A673 (cell line): ENCODE results near the gene KMT5B. TPM values are rescaled to one million over a fixed set of nuclear protein-coding genes. Genes with fewer than 3 reads are reported as not detected.

Experiments
- BruUV-seq: library from RNA; stranded (reverse); fragments of 400-500 nt; replicated peaks from 2 replicates; lab custom pipeline; 2021; lab: Mats Ljungman, UMichigan
- CTCF ChIA-PET: fragments of 300-600 bp; sonication (Branson Sonifier 250); formaldehyde crosslinking; loops from one replicate; lab custom pipeline; 2022; ENCODE audit warnings: antibody characterized with exemption; lab: Charles Lee
- POLR2A ChIA-PET: fragments of 300-600 bp; sonication (Branson Sonifier 250); formaldehyde crosslinking; loops from one replicate; lab custom pipeline; 2022; ENCODE audit warnings: antibody characterized with exemption; ENCODE audit not compliant: low non-redundant PET; lab: Charles Lee
- DNase-seq: peaks from one replicate; pipeline ENCODE4 v3.0.0-alpha.2; 2015; ENCODE audit warnings: low spot score
- H3K27ac ChIP-seq: fragments of 200-600 bp; sonication (generic); 2 replicates; pipeline ENCODE4 v1.5.1; 2016; ENCODE audit warnings: mixed run types, low read depth, mild to moderate bottlenecking, mixed read lengths, antibody characterized with exemption, low read length; ENCODE audit not compliant: poor library complexity, severe bottlenecking
- H3K27me3 ChIP-seq: fragments of 200-600 bp; sonication (generic); replicated peaks from 2 replicates; pipeline ENCODE4 v1.6.1; 2017; ENCODE audit warnings: mixed run types, low read depth, mild to moderate bottlenecking, mixed read lengths, antibody characterized with exemption, low read length; ENCODE audit not compliant: insufficient read depth, poor library complexity
- H3K36me3 ChIP-seq: fragments of 200-600 bp; sonication (generic); 2 replicates; pipeline ENCODE4 v1.6.1; 2016; ENCODE audit warnings: mixed run types, mild to moderate bottlenecking, mixed read lengths, antibody characterized with exemption, low read length; ENCODE audit not compliant: insufficient read depth, poor library complexity, severe bottlenecking
- H3K4me1 ChIP-seq: fragments of 200-600 bp; sonication (generic); 2 replicates; pipeline ENCODE4 v1.6.1; 2017; ENCODE audit warnings: mixed run types, mild to moderate bottlenecking, mixed read lengths, antibody characterized with exemption, low read length; ENCODE audit not compliant: insufficient read depth, poor library complexity, severe bottlenecking
- H3K4me3 ChIP-seq: fragments of 200-600 bp; sonication (generic); 2 replicates; pipeline ENCODE4 v1.5.1; 2016; ENCODE audit warnings: low read depth, mixed run types, mild to moderate bottlenecking, mixed read lengths, low read length; ENCODE audit not compliant: poor library complexity, severe bottlenecking
- H3K9me3 ChIP-seq: fragments of 200-600 bp; sonication (generic); 2 replicates; pipeline ENCODE4 v1.6.1; 2016; ENCODE audit warnings: mixed run types, low read depth, mild to moderate bottlenecking, mixed read lengths, antibody characterized with exemption, low read length; ENCODE audit not compliant: poor library complexity, severe bottlenecking
- EZH2 ChIP-seq: fragments of 200-600 bp; sonication (generic); IDR thresholded peaks from 2 replicates; pipeline ENCODE4 v1.6.1; 2017; ENCODE audit warnings: borderline replicate concordance, low read depth, mild to moderate bottlenecking, mixed read lengths, antibody characterized with exemption, low read length; ENCODE audit not compliant: poor library complexity, severe bottlenecking
- intact Hi-C: fragments of 100-400 bp; cut with micrococcal nuclease; formaldehyde crosslinking; loops from one replicate; pipeline ENCODE4 v1.10.0; 2022; ENCODE audit not compliant: unreplicated experiment
- total RNA-seq: library from RNA; stranded (reverse); gene quantifications from 2 replicates; pipeline ENCODE4 v1.2.3, GENCODE V29; 2021
- TF ChIP-seq, protein P1 (sequence below): fragments of 300-800, 200-600 bp; sonication (generic); conservative IDR thresholded peaks from 2 replicates; pipeline ENCODE4 v1.5.1; 2017; ENCODE audit warnings: low read depth, mild to moderate bottlenecking, antibody characterized with exemption, low read length, moderate library complexity, mixed read lengths

KMT5B gene
- total RNA-seq, 1 experiment from 2014 or later = 35.4 TPM

DNA sequence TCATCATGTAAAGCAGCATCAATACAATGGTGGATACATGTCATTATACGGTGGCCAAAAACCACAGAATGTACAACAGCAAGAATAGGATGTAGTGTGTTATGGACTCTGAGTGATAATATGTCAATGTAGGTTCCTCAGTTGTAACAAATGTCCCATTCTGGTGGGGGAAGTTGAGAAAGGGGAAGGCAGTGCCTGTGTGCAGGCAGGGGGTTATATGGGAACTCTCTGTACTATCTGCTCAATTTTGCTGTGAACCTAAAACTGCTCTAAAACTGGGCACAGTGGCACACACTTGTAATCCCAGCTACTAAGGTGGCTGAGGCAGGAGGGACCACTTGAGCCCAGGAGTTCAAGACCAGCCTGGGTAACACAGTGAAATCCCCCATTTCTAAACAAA, 97.8 kb downstream of the KMT5B start:
- BruUV-seq = no TSS peak
- ChIA-PET POLR2A (no interaction called here), CTCF (no interaction called here)
- H3K36me3 ChIP-seq = no peaks in the 10 kb centered on the region
- no peak for TF ChIP-seq EZH2
- TF ChIP-seq, protein P1, sequence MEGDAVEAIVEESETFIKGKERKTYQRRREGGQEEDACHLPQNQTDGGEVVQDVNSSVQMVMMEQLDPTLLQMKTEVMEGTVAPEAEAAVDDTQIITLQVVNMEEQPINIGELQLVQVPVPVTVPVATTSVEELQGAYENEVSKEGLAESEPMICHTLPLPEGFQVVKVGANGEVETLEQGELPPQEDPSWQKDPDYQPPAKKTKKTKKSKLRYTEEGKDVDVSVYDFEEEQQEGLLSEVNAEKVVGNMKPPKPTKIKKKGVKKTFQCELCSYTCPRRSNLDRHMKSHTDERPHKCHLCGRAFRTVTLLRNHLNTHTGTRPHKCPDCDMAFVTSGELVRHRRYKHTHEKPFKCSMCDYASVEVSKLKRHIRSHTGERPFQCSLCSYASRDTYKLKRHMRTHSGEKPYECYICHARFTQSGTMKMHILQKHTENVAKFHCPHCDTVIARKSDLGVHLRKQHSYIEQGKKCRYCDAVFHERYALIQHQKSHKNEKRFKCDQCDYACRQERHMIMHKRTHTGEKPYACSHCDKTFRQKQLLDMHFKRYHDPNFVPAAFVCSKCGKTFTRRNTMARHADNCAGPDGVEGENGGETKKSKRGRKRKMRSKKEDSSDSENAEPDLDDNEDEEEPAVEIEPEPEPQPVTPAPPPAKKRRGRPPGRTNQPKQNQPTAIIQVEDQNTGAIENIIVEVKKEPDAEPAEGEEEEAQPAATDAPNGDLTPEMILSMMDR = no peak
- H3K9me3 ChIP-seq = no peaks in the 10 kb centered on the region
- peaks cover 9% of the 10 kb centered on the region for H3K4me1 ChIP-seq
- no peak overlapping the region for H3K4me3 ChIP-seq
- intact Hi-C loops = no loop called here
- no peak overlapping the region for H3K27ac ChIP-seq
- DNase-seq = no peak
- H3K27me3 ChIP-seq = no peaks in the 10 kb centered on the region

DNA sequence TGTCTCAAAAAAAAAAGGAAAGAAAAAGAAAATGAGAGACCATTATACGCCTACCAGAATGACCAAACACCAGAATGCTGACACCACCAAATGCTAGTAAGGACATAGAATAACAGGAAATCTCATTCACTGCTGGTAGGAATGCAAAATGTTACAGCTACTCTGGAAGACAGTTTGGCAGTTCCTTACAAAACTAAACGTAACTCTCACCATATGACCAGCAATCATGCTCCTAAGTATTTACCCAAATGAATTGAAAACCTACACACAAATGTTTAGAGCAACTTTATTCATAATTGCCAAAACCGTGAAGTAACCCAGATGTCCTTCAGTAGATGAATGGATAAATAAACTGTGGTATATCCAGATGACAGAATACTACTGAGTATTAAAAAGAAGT, 99.1 kb downstream of the KMT5B start:
- Histone ChIP-seq H3K4me3 (no peak overlapping the region), H3K9me3 (no peaks in the 10 kb centered on the region), H3K36me3 (no peaks in the 10 kb centered on the region), H3K27ac (no peak overlapping the region), H3K27me3 (no peaks in the 10 kb centered on the region), H3K4me1 (peaks cover 9% of the 10 kb centered on the region)
- no peak for TF ChIP-seq EZH2
- TF ChIP-seq, protein P1 = no peak
- ChIA-PET CTCF (interaction anchor here (0.6 kb wide), 1 partner anchor 727 kb away, joined by 3 read pairs; no protein-coding TSS in a partner anchor), POLR2A (no interaction called here)
- no TSS peak for BruUV-seq
- no peak for DNase-seq
- intact Hi-C loops = no loop called here

- CTCF ChIA-PET = no interaction called here
- Histone ChIP-seq H3K27me3 (no peaks in the 10 kb centered on the region), H3K4me1 (no peaks in the 10 kb centered on the region), H3K27ac (no peak overlapping the region), H3K9me3 (no peaks in the 10 kb centered on the region), H3K4me3 (no peak overlapping the region), H3K36me3 (no peaks in the 10 kb centered on the region)
- POLR2A ChIA-PET = no interaction called here
- BruUV-seq = no TSS peak
- DNase-seq = no peak
- no peak for TF ChIP-seq EZH2
- TF ChIP-seq, protein P1 = no peak
- intact Hi-C loops = no loop called here
Measured at GRCh38 chr11:68107689-68108088, 105.4 kb downstream of the KMT5B start.
